Glomerular visceral epithelial cell (primary cell): ENCODE results near the gene IL1RAP.

Experiments
- DNase-seq: peaks from one replicate; pipeline ENCODE4 v3.0.0-alpha.2; 2016; ENCODE audit errors: extremely low spot score

Gene IL1RAP

DNA sequence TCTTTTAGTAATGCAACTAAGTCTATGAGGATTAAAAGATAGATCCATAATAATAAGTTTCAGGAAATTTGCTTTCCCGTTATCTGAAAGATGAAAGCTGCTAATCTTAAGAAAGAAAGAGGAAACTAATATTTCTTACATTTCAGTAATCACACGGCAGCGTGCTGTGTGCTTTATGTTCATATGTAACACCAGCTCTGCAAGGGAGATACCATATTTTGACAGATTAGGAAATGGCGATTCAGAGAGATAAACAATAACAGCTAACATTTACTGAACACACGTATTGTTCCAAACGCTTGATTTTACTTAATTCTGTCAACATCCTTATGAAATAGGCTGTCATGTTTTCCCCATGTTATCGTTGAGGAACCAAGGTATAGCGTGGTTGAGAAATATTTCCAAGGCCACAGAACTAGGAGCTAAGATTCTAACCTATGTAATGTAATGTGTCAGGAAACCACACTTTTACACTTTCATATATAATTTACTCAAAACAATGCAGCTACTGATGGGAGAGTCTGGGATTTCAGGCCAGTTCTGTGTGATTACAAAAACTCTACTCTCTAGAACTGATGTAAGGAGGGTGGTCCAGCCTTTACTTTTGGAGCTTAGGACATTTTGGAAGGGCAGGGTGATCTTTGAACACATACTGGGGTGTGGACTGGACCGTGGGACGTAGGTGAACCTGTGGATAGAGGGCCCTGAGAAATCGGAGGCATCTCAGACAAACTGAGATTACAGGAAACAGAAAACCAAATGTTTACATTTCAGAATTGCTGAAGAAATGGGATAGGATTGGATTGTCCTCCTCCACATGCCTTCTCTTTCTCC lies 100.6 kb downstream of the IL1RAP start:
- DNase-seq = no peak

DNA sequence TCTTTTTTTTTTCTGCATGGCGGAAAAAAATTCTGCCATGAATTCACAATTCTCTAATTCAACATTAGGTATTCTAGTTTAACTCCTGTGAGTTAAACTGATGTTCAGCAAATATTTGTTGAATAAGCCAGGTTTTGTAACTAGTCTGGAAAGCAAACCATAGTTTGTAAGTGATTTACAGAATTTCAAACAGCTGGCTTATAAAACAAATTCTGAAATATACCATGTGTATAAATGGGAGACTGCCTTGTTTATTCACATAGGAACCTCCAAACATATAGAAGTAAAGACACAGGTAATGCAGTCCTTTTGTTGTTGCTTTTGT lies 101.1 kb downstream of the IL1RAP start:
- no peak for DNase-seq

DNA sequence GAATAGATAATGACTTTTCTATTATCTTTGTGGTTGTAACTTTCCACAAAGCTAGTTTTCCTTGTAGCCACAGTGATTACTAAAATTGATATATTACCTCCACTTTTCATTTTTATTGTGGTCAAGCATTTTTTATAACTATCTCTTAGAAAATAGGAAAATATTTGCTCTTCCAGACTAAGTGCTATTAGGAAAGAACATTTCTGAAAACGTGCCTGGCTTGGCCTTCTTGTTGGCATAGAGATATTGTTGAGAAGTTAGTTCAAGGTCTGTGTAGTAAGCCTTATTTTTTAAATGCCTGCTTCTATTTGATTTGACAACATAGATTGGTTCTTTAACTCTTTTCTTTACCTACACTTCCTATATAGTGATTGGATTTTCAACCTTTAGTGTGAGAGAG lies 101.7 kb downstream of the IL1RAP start:
- no peak for DNase-seq

DNA sequence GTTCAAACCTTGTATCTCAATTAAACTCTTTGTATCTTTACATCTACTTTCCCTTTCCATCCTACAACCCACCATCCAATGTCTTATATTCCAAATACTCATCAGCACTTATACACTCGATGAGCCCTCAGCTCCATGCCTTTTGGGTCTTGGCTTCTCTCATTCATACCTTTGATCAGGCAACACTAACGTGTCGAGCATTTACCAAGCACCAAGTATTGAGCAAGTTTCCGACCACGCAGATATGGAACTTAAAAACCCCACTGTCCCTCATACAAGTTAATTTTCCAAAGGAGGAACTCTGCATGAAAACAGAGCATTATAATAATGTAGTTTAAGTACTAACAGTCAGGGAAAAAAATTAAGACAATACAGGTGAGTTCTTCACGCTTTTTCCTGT lies 102.8 kb downstream of the IL1RAP start:
- no peak for DNase-seq

DNA sequence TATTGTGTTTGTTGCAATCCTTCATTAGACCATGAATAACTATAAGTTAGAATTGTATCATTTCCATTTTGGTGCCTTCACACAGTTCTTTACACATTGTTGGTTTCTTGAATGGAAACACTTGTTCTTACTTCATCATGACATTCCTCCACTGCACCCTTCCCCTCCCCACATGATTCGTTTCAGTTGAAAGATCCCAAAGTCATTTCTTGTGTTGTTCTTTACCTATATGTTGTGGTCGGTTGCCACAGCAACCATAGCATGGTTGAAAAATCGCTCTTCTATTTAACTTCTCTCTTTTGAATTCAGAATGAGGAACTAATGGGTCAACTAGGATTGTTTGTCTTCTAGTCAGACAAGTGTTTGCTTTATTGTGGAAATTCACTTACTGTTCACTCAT lies 103.3 kb downstream of the IL1RAP start:
- peak; percentile 47 for DNase-seq

DNA sequence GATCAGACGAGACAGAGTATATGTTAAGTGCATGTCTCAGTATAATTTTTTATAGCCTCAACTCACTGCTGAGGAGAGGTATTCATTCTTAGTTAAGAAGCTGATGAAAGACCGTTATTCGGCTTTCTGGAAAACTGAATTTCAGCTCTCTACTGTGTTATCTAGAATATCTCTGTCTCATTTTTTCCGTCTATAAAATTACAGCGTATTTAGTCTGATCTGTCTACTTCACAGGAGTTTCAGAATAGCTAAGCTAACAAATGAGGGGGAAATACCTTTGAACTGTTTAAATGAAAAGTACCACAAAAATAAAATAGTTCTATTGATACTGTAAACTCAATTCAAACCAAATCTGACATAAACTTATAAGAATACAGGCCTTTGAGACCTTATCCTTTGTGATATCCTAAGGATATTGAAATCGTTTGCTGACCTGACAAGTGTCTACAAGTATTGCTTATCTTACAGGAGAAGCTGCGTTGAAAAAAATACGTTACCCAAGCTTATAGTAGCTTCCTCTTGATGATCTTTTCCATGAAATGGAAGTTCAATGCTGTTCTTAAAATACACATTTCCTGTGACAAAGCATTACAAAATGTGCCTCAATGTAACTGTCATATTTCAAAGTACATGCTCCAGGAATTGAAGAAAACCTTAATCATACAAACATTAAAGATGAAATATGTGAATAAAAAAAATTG lies 104.6 kb downstream of the IL1RAP start:
- no peak for DNase-seq

DNA sequence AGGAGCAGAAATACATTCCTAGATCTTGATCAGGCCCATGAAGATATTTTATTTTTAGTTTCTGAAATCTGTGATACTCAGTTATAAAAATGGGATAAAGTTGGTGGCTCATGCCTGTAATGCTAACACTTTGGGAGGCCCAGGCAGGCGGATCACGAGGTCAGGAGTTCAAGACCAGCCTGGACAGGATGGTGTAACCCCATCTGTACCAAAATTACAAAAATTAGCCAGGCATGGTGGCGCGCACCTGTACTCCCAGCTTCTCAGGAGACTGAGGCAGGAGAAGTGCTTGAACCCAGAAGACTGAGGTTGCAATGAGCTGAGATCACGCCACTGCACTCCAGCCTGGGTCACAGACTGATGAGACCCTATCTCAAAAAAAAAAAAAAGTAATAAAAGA lies 105.5 kb downstream of the IL1RAP start:
- no peak for DNase-seq

DNA sequence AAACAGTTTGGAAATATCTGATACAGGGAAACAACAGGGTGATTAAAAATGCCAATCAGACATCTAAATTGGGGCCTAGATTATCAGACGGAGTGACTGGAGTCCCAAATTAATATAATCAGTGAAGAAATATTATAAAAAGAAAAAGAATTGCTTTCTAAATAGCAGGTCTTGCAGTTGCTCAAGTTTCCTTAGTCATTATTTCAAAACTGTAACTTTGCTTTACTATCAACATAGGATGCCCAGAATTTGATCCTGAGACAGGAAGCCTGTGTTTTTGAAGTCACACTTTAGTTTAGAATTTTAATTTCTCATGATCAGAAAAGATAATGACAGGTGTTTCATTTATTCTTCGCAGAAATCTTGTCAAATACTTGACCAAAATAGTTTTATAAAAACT lies 105.9 kb downstream of the IL1RAP start:
- no peak for DNase-seq

DNA sequence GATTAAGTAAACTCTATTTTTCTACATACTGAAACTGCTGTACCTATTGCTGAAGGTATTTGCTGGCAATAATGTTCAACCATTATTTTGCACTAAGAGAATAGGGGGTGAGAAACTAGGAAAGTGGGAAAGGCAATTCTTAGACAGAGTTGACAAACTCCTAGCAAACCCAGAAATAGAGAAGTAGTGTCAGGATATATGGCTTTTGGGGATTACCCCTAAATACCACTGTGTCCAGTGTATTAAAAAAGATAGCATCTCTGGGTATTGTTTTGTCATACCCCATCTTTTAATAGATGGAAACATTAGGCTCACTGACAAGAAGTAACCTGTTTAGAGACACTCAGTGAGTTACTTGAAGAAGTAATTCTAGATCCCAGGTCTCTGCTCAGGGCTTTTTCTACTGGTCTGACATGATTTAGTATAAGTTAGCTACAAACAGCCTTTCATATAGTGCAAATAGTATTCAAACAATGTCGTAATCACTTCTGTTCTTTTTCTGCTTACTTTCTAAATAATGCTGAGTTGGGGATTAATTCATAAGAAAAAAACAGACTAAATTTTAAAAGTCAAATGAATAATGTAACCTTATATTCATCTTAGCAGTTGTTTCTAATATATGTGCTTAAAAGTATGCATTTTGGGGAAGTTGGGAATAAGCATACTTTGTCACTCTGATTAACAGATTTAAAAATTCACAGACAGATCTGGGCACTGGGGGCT lies 107.2 kb downstream of the IL1RAP start:
- DNase-seq = no peak

DNA sequence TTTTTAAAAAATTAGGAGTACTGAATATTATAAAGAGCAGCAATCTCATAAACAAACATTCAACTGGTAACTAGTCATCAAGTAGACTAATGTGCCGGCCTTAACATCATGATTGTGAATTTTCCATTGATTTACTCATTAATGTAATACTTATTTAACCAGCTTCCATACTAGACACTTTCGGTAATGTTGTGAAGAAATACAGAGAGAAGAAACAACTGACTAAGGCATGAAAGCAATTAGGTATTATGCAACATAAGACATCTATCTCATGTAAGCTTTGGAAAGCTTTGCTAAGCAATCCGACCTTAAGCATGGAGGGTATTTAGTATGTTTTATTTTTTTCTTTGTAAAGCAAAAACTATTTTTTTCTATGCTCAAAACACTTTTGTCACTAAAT lies 108.0 kb downstream of the IL1RAP start:
- no peak for DNase-seq

DNA sequence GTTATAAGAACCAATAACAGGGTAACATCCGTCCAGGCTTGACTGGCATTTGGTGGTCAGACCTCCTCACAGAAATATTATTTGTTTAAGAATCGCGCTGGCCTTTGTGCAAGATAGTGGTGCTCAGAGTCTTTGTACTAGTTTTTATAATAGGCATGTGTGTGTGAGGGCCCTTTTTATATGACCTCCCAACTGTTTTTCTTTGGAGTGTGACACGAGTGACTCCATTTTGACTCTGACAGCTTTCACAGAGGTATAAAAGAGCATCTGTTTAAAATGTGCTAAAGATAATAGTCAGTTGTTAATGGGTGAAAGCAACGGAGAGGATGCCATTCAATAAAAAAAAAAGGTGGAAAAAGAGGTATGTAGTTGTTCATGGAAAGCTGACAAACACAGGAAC lies 110.4 kb downstream of the IL1RAP start:
- DNase-seq = no peak

DNA sequence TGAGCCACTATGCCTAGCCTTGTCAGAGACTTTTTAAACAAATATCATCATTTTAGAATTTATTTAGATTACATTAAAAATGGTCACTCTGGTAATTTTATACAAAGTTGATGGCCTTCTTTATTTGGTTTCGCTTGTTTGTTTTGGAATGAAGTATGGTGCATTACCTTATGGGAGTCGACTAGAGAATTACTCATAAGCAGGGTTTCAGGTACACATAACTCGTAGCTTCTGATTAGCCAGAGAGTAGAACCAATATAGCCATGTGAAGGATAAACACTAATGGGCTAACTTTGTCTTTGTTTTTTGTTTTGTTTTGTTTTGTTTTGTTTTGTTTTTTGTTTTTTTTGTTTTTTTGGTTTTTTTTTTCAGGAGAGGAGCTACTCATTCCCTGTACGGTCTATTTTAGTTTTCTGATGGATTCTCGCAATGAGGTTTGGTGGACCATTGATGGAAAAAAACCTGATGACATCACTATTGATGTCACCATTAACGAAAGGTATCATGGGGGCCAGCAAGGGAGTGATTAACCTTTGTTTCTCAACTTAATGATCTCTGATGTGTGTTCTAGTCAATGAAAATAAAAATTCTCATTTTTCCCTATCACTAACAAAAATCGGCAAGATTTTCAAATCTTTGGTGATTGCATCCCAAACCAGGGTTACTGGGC lies 113.2 kb downstream of the IL1RAP start:
- no peak for DNase-seq

DNA sequence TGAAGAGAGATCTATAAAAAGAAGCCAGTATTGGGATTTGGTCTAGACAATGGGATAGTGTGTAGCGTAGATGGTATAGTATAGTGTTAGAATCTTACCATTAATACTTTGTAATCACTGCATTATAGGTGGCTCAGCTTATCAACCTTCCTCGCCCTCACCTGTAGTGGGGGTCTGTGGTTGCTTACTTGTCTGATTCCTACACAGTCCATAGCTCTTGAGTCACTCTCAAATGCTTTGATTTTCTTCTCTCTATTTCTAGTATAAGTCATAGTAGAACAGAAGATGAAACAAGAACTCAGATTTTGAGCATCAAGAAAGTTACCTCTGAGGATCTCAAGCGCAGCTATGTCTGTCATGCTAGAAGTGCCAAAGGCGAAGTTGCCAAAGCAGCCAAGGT lies 115.2 kb downstream of the IL1RAP start:
- no peak for DNase-seq

DNA sequence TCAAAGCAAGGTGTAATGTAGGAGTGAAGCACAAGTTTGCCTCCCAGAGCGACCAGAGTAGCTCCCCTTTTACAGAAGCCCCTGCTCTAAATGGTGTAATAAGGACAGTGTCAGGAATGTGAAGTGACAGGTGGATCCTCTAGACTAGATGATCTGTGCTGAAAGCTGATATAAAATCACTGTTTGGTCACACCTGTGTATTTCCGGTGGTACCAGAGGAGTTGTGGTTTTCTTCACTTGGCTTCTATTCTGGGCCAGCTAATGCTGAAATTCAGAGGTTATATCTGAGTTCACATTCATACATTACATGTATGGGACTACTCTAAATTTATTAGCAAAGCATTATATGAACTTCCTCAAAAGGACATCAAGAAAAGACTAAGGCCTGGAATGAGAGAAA lies 117.4 kb downstream of the IL1RAP start:
- DNase-seq = no peak

DNA sequence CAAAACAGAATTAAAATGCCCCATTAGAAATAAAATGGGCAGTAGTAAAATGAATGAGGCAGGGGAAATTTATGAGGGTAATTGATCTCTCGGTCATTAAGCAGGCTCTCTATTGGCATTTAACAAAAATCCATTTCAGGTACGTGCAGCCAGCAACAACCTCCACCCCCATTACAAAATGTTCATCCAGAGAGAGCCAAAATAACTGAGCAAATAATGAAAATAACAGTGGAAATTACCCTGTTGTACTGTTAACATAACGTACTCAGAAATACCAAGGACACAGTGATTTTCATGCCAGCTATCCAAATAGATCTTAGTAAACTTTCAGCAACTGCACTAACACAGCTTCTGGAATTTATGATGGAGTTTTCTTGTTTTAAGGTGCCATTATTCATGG lies 127.7 kb downstream of the IL1RAP start:
- DNase-seq = no peak

DNA sequence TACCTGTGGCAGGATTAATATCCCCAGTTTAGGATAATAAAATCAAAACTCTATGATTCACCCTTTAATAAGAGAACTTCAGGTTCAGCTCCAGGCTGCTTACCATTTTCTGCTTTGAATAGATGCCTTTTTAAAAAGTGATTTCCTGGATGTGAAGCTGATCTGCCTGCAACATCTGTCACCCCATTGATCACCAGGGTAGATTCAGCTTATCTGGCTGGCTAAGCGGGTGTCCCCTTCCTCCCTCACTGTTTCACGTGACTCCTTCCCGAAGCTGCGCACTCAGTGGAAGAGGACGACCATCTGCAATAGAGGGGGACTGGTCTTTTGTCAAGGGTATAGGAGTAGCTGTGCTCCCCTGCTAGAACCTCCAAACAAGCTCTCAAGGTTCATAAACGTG lies 128.1 kb downstream of the IL1RAP start:
- no peak for DNase-seq

DNA sequence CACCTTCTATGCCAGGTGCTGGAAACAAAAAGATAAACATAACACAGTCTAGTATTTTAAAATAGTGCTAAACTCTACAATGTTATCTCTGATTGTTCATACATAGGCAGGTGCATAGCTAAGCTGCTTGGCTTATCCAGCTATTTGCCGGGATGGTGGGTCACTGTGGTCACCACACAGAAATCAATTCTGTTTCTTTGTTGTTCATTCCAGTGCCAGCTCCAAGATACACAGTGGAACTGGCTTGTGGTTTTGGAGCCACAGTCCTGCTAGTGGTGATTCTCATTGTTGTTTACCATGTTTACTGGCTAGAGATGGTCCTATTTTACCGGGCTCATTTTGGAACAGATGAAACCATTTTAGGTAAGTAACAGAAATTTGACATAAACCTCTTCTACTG lies 130.2 kb downstream of the IL1RAP start:
- no peak for DNase-seq

DNA sequence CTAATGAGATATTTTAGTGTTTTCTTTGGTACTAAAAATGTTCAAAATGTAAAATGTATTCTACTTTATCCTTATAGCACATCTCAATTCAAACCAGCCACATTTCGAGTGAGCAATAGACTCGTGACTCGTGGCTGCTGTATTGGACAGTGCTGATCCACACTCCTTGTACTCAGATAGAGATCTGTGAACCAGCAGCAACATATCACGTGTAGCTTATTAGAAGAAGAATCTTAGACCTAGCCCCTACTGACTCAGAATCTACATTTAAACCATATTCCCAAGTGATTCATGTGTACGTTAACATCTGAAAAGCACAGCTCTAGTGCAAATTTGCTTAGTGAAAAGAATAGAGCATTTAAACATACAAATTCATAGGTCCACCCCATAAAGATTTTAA lies 130.9 kb downstream of the IL1RAP start:
- no peak for DNase-seq

DNA sequence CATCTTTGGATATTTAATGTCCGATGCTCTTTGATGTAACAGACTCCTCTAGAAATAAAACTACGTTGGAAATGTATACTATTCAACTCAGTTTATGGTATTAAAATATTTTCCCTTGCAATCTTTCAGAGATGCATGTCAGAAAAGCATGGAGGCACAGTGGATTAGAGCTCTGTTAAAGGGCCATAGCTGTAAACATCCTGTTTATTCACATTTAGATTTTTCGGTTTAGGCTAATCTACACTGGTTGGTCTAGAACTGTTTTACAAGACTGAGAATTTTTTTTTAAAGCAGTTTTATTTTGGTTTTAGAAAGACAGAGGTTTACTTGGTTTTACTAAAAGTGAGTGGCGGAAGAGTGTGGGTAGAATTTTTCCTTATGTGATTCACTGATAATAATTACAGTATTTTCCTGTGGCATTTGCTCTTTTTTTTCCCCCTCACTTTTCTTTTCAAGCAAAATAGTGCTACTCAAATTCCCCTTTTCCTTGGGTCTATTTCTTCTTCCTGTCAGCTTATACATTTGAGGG lies 132.1 kb downstream of the IL1RAP start:
- no peak for DNase-seq

DNA sequence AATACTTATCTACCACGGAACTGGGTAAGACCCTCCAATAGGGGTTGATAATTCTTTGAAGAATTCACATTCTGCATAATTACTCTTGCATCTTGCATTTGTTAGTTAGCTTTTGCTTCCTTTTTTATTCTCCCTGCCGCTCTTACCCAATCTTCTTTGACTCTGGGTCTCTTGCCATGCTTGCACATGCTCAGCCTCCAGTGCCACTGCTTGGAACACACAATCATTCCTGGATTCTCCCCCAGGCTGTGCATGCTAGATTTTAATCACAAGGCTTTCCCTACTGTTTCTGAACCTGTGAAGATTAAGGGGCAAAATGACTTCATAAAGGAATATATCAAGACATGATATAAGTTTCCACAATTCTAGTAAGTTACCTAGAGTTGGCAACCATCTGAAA lies 133.1 kb downstream of the IL1RAP start:
- DNase-seq = no peak

DNA sequence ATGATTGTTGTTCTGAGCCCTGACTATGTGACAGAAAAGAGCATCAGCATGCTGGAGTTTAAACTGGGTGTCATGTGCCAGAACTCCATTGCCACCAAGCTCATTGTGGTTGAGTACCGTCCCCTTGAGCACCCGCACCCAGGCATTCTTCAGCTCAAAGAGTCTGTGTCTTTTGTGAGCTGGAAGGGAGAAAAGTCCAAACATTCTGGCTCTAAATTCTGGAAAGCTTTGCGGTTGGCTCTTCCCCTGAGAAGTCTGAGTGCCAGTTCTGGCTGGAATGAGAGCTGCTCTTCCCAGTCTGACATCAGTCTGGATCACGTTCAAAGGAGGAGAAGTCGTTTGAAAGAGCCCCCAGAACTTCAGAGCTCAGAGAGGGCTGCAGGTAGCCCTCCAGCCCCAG lies 142.0 kb downstream of the IL1RAP start:
- no peak for DNase-seq

DNA sequence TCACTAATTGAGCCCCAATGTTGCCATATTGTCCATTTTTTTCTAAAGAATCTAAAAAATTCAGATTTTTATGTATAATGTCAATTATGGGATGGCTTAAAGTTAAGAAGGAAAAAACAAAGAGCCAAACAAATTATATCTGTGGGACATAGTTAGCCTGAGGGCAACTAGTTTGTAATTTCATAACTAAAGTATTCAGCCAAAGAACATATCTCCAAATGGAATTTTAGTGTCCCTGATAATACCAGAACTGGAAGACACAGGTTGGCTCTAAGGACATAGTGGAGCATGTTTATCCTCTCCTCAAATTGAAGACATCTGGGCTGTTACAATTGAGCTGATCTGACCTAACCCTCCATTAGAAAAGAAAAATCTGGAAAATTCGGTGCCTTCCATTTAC lies 144.2 kb downstream of the IL1RAP start:
- no peak for DNase-seq
